T-helper 17 cell (primary cell): ENCODE data around the gene TSPAN3. TPM values are rescaled to one million over a fixed set of nuclear protein-coding genes. Genes with fewer than 3 reads are reported as not detected.

Source experiments
- ATAC-seq: fragments of 150-1000 bp; cut with Tn5 transposase; 2 replicates; pipeline ENCODE4 v1.10.0; 2021; ENCODE audit warnings: mild to moderate bottlenecking, moderate library complexity
- DNase-seq, 3 donors: peaks; one replicate each; pipeline versions ENCODE4 v3.0.0 to v3.0.0-alpha.2; 2020 to 2021
- H3K9me3 ChIP-seq: one replicate; pipeline ENCODE4 v1.7.0; 2013; ENCODE audit warnings: low read length, mild to moderate bottlenecking; ENCODE audit not compliant: control insufficient read depth, poor library complexity, severe bottlenecking
- H3K27ac Mint-ChIP-seq: one replicate; pipeline ENCODE4 v1.8.0; 2022; ENCODE audit warnings: mild to moderate bottlenecking, moderate library complexity, mixed read lengths
- H3K27me3 Mint-ChIP-seq: one replicate; pipeline ENCODE4 v1.8.0; 2022; ENCODE audit warnings: mixed read lengths
- H3K36me3 Mint-ChIP-seq: one replicate; pipeline ENCODE4 v1.8.0; 2022; ENCODE audit warnings: low read depth, mixed read lengths
- H3K4me1 Mint-ChIP-seq: one replicate; pipeline ENCODE4 v1.8.0; 2022; ENCODE audit warnings: mild to moderate bottlenecking, mixed read lengths
- H3K4me3 Mint-ChIP-seq: one replicate; pipeline ENCODE4 v1.8.0; 2022; ENCODE audit warnings: mild to moderate bottlenecking, moderate library complexity, mixed read lengths
- total RNA-seq, 4 donors: library from RNA in 2 of 4; stranded (reverse) in 2 of 4; gene quantifications; one replicate each; pipeline ENCODE4 v1.2.3 and lab custom pipeline; 2022 to 2026

The TSPAN3 gene
- total RNA-seq, 2 donors from 2014 or later: 10.6 to 11.0 TPM

DNA sequence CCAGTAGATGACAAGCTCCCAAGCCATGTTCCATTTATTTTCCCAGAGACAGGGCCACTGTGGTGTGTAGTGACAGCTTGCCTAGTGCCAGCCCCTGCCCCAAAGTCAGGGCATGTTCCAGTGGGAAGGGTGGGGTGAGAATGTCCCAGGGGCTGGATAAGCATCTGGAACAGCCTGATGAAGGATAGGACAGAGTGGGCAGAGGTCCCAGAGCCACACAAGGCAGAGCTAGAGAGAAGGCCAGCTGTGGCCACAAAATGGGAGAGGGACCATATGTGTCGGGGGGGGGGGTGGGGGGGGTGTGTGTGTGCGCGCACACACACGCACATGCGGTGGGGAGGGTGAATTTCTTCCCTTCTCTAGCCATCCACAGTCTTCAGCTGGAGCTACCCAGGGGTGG is 27.0 kb upstream of the TSPAN3 start:
- DNase-seq: no peak
- Mint-ChIP-seq H3K36me3 (no peaks in the 10 kb centered on the region), H3K4me1 (peaks cover 7% of the 10 kb centered on the region), H3K27ac (no peak overlapping the region), H3K27me3 (peaks cover 5% of the 10 kb centered on the region), H3K4me3 (no peak overlapping the region)
- H3K9me3 ChIP-seq: no peaks in the 10 kb centered on the region
- no peak for ATAC-seq

DNA sequence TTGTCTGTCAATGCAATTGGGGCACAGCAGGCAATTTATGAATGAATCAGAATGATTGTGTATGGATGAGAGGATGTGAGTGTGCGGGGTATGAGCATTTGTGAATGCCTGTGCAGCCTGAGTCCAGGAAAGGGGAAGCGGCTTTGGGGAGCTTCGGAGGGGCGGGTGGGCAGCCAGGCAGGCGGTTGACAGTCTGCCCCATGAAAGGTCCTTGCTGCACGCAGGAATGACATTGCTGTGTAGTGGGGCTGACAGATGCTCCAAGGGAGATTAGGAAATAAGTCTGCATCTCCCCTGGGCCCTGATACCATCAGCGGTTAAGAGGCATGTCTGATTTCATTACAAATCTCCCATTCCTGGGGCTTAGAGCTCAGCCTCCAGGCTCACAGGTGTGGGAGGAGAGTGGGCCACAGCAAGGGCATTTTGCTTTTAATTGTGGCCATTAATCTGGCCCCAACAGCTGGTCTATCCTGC is 26.4 kb upstream of the TSPAN3 start:
- DNase-seq: no peak
- no peak overlapping the region for H3K4me3 Mint-ChIP-seq
- peaks cover 7% of the 10 kb centered on the region for H3K4me1 Mint-ChIP-seq
- peaks cover 5% of the 10 kb centered on the region for H3K27me3 Mint-ChIP-seq
- no peaks in the 10 kb centered on the region for H3K36me3 Mint-ChIP-seq
- H3K9me3 ChIP-seq: no peaks in the 10 kb centered on the region
- ATAC-seq: no peak
- H3K27ac Mint-ChIP-seq: no peak overlapping the region

DNA sequence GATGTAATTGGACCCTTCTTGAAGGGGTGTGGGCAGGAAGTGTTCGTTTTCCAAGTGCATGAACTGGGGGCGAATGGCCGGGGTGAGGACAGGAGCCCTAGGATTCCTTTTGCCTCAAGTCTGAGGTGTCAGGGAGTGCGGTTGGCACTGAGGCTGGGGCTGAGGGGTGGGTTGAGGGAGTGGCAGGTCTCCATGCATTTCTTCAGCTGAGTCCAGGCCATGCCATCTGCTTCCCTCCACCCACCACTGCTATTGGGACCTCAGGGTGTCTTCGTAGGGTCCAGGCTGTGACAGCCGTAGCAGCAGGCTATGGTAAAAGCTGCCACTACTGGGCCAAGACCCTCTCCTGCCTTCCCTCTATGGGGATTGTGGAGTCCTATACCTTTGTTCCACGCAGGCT is 25.6 kb upstream of the TSPAN3 start:
- Mint-ChIP-seq H3K4me3 (no peak overlapping the region), H3K27ac (no peak overlapping the region), H3K36me3 (no peaks in the 10 kb centered on the region), H3K27me3 (peaks cover 5% of the 10 kb centered on the region), H3K4me1 (peaks cover 7% of the 10 kb centered on the region)
- DNase-seq: no peak
- no peaks in the 10 kb centered on the region for H3K9me3 ChIP-seq
- no peak for ATAC-seq

DNA sequence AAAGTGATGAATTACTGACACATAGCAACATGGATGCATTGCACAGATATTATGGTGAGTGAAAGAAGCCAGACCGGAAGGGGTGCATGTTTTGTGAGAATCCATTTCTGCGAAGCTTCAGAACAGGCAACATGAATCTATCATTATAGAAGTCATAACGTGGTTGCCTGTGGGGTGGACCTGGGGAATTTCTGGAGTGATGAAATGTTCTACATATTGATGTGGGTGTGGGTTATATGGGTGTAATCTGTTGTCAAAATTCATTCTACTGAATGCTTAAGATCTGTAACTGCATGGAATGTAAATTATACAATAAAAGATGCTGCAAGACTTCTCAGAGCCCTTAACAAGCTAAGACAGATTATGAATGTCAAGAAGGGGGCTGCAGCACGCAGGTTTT is 25.2 kb upstream of the TSPAN3 start:
- Mint-ChIP-seq H3K27ac (no peak overlapping the region), H3K4me1 (peaks cover 7% of the 10 kb centered on the region), H3K4me3 (no peak overlapping the region), H3K27me3 (peaks cover 5% of the 10 kb centered on the region), H3K36me3 (no peaks in the 10 kb centered on the region)
- ATAC-seq (no peak), DNase-seq (no peak)
- H3K9me3 ChIP-seq: no peaks in the 10 kb centered on the region

DNA sequence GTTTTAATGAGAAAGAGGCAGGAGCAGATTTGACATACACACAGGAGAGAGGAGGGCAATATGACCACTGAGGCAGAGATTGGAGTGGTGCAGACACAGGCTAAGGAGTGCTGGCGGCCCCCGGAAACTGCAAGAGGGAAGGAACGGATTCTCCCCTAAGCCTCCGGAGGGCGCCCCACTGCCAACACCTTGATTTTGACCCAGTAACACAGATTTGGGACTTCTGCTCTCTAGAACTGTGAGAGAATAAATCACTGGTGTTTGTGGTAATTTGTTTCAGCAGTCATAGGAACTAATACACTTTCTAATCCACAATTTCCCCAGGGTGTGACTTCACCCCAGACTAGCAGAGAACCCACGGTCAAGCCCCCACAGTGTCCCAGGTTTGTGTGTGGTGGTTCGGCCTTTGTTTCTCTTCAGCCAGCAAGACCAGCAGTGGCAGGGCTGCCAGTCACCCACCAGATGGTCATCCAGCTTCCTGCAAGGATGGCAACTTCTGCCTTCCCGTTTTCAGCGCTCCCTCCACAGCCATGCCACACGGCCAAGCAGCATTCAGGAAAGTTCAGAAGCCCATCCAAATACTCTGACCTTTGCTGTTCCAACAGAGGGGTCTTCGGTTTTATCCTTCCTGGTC is 23.6 kb upstream of the TSPAN3 start:
- H3K4me3 Mint-ChIP-seq: no peak overlapping the region
- no peaks in the 10 kb centered on the region for H3K36me3 Mint-ChIP-seq
- peaks cover 3% of the 10 kb centered on the region for H3K4me1 Mint-ChIP-seq
- DNase-seq (no peak), ATAC-seq (no peak)
- H3K27me3 Mint-ChIP-seq: peaks cover under 1% of the 10 kb centered on the region
- no peaks in the 10 kb centered on the region for H3K9me3 ChIP-seq
- H3K27ac Mint-ChIP-seq: no peak overlapping the region

DNA sequence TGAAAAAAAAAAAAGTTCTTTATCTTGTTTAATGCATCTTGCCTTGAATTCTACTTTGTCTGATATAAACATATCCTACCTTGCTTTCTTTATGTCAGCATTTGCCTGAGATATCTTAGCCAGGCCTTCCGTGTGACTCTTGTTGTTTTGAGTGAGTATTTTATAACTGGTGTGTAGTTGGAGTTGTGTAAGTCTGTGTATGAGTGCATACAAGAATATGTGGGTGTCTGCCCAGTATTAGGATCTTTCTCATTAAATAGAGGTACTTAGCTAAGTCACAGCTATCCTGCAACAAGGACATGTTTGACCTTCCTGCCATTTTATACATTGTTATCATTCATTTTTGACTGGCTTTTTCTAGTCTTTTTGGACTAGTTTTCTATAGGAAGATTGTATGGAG is 22.5 kb upstream of the TSPAN3 start:
- no peak for DNase-seq
- Mint-ChIP-seq H3K4me3 (no peak overlapping the region), H3K4me1 (peaks cover 2% of the 10 kb centered on the region), H3K27ac (no peak overlapping the region), H3K36me3 (no peaks in the 10 kb centered on the region), H3K27me3 (no peaks in the 10 kb centered on the region)
- no peaks in the 10 kb centered on the region for H3K9me3 ChIP-seq
- ATAC-seq: no peak

DNA sequence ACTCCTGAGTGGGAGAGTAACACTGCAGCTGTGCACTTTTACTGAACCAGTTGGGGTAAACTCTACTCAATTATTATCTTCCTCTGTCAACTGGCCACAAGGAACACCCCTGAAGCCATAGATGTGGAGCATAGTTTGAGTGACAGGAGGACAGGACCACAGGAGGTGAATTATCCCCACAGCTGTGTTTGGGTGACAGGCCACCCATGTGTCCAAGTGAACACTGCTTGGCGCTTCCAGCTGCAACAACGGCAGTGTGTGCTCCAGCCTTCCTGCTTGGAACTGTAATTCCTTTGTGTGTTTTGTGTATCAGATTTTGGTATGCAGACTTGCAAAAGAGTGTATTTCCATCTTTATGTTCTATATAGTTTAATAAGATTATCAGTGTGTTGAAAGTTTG is 20.2 kb upstream of the TSPAN3 start:
- ATAC-seq: no peak
- H3K27me3 Mint-ChIP-seq: no peaks in the 10 kb centered on the region
- H3K4me3 Mint-ChIP-seq: no peak overlapping the region
- H3K4me1 Mint-ChIP-seq: no peaks in the 10 kb centered on the region
- H3K36me3 Mint-ChIP-seq: no peaks in the 10 kb centered on the region
- DNase-seq: no peak
- H3K9me3 ChIP-seq: no peaks in the 10 kb centered on the region
- H3K27ac Mint-ChIP-seq: no peak overlapping the region

DNA sequence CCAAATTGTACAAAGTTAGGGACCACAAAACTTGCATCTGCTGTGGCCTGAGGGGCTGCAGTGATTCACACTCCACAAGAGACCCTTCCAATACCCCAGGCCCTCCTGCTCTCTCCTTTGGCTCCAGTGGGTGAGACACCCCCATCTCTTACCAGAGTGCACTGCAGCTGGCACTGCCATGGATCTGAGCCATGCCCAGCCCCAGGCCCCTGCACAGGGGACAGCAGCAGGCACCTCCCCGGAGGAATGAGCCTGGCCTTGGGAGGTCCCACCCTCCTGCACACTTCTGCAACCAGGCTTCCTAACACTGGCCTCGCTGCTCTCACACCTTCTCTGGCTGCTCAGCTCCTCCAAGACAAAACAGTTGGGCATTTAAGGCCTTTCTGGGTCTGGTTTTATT is 16.3 kb upstream of the TSPAN3 start:
- Mint-ChIP-seq H3K4me3 (no peak overlapping the region), H3K4me1 (peaks cover 13% of the 10 kb centered on the region), H3K36me3 (no peaks in the 10 kb centered on the region), H3K27me3 (no peaks in the 10 kb centered on the region), H3K27ac (no peak overlapping the region)
- DNase-seq (no peak), ATAC-seq (no peak)
- H3K9me3 ChIP-seq: no peaks in the 10 kb centered on the region

DNA sequence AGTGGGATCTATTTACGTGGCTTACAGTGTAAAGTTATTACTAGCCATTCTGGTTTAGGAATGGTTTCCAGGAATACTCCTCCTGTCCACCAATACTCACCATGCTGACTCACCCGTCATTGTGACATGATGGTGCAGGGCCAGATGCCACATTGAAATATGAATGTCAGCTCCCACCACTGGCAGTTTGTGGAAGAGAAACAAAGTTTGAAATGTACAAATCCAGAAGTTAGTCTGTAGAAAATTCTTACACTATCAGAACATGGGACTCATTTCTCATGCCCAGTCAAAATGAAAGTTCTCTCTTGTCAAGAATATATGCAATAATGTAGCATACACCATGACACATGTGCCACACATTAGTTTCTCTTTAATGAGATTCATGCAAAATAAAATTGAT is 14.4 kb upstream of the TSPAN3 start:
- Mint-ChIP-seq H3K4me1 (peaks cover 13% of the 10 kb centered on the region), H3K27ac (no peak overlapping the region), H3K4me3 (no peak overlapping the region), H3K27me3 (no peaks in the 10 kb centered on the region), H3K36me3 (no peaks in the 10 kb centered on the region)
- no peak for ATAC-seq
- H3K9me3 ChIP-seq: no peaks in the 10 kb centered on the region
- no peak for DNase-seq

DNA sequence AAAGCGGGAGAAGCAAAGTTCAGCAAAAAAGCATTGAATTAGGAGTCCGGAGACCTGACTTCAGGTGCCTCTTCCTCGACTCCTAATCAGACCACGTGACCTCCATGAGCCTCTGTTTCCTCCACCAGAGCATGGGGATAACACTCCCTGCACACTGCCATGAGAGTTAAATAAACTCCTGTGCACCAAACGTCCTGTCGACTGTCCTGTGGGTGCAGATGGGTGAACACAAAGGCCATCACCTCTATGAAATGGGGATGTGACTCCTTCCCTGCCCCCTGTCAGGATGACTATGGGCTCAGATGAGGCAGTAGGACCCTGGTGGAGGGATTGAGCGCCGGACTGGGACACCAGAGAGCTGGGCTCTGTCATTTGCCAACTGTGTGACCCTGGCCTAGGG is 13.5 kb upstream of the TSPAN3 start:
- no peaks in the 10 kb centered on the region for H3K9me3 ChIP-seq
- no peak for DNase-seq
- no peaks in the 10 kb centered on the region for H3K27me3 Mint-ChIP-seq
- H3K4me3 Mint-ChIP-seq: no peak overlapping the region
- no peaks in the 10 kb centered on the region for H3K36me3 Mint-ChIP-seq
- H3K27ac Mint-ChIP-seq: no peak overlapping the region
- H3K4me1 Mint-ChIP-seq: peaks cover 13% of the 10 kb centered on the region
- ATAC-seq: no peak

DNA sequence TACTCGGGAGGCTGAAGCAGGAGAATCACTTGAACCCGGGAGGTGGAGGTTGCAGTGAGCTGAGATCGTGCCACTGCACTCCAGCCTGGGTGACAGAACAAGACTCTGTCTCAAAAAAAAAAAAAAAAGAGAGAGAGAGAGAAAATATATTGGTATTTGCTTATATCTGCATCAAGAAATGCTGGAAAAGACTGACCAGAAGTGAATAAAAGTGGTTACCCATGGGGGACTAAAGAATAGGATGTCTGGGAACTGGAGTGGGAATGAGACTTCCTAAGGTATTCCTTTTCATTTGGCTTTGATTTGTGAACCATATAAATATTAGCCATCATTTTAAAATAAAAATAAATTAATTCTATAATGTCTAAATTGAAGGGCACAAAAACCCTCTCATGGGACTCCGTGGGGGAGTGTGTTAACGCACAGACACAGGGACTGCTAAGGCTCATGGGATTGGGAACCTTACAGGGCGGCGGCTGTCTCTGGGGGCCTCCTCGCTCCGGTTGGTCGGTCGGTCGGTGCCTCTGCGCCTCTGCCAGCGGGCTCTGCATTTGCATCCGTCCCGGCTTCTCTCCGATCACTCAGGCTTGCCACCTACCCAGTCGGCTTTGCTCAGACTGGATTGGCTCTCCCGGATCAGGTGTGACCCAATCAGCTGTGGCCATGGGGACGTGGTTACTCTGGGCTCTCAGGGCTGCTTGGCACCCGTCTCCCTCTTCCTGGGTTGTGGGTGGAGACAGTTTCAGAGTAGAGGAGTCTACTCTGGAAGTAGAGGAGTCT is 12.7 kb upstream of the TSPAN3 start:
- peak overlapping the region; percentile 72 for H3K4me3 Mint-ChIP-seq

DNA sequence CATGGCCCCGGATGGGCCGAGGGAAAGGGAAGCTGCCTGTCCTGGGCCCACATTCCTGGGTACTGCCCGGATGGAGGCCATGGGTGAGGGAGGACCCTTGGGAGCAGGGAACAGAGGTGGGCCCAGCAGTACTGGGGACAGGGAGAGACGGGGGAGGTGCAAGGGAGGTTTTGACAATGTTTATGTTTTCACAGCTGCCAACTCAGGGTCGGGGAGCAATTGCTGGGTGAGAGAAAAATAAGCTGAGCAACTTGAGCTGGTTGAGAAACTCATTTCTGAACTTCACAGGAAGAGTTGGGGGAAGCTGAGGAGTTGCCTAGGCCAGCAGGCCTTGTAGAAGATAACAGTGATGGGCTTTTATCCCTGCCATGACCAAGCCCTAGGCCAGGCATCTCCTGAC is 11.1 kb upstream of the TSPAN3 start:
- Mint-ChIP-seq H3K36me3 (no peaks in the 10 kb centered on the region), H3K4me1 (peaks cover 13% of the 10 kb centered on the region), H3K27me3 (no peaks in the 10 kb centered on the region), H3K27ac (no peak overlapping the region), H3K4me3 (no peak overlapping the region)
- ATAC-seq (no peak), DNase-seq (no peak)
- no peaks in the 10 kb centered on the region for H3K9me3 ChIP-seq

More for the DNA sequence above, 12.7 kb upstream of the TSPAN3 start:
- H3K9me3 ChIP-seq: no peaks in the 10 kb centered on the region
- H3K27ac Mint-ChIP-seq: peak overlapping the region; percentile 56
- no peaks in the 10 kb centered on the region for H3K36me3 Mint-ChIP-seq
- DNase-seq: peak; percentile 25 to 40 (median 30)
- peaks cover 13% of the 10 kb centered on the region for H3K4me1 Mint-ChIP-seq
- peak; percentile 97 for ATAC-seq
- no peaks in the 10 kb centered on the region for H3K27me3 Mint-ChIP-seq

DNA sequence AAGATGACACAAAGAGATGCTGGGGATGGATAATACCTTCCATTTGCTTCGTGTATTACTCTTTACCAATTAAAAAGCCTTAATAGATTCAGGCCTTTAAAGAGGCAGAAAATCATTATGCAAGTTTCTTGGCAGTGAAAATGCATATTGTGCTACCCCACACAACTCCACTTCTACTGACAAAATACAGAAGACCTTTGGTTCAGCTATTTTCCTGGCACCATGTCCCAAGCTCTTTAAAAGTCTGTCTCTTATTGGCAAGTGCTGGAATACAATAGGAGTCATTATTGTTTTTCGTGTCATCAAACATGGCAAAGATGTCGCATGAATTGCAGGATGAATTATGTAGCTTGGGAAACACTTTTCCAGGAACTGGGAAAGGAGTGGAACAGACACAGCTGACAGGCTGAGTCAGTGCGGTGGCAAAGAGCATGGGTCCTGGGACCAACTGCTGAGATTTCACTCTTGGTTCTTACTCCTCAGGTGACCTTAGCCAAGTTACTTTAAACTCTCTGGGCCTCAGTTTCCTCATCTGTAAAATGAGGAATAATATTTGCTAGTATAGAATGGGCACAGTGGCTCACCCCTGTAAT is 5.5 kb upstream of the TSPAN3 start:
- peaks cover 6% of the 10 kb centered on the region for H3K4me1 Mint-ChIP-seq
- DNase-seq (no peak), ATAC-seq (no peak)
- no peak overlapping the region for H3K27ac Mint-ChIP-seq
- no peak overlapping the region for H3K4me3 Mint-ChIP-seq
- H3K9me3 ChIP-seq: no peaks in the 10 kb centered on the region
- H3K36me3 Mint-ChIP-seq: peaks cover 3% of the 10 kb centered on the region
- H3K27me3 Mint-ChIP-seq: peaks cover 18% of the 10 kb centered on the region
